Neural progenitor cell (in vitro differentiated cells): ENCODE data around the gene ITPR1. TPM values are rescaled to one million over a fixed set of nuclear protein-coding genes. Genes with fewer than 3 reads are reported as not detected.

ENCODE experiments used
- DNase-seq: peaks from one replicate; pipeline ENCODE4 v3.0.0-alpha.2; 2016; ENCODE audit warnings: low spot score
- H2AFZ ChIP-seq: fragments of 200-600 bp; sonication (generic); replicated peaks from 2 replicates; pipeline ENCODE4 v1.6.1; 2016; ENCODE audit warnings: antibody characterized with exemption
- H3F3A ChIP-seq: fragments of 200-600 bp; sonication (generic); 2 replicates; pipeline ENCODE4 v1.6.1; 2016; ENCODE audit warnings: antibody characterized with exemption, low read depth
- H3K27ac ChIP-seq: fragments of 200-600 bp; sonication (generic); 2 replicates; pipeline ENCODE4 v1.5.1; 2016; ENCODE audit warnings: mild to moderate bottlenecking
- H3K27me3 ChIP-seq: fragments of 200-600 bp; sonication (generic); 2 replicates; pipeline ENCODE4 v1.6.1; 2016; ENCODE audit warnings: mild to moderate bottlenecking, moderate library complexity
- H3K36me3 ChIP-seq: fragments of 200-600 bp; sonication (generic); 2 replicates; pipeline ENCODE4 v1.5.1; 2016
- H3K4me1 ChIP-seq: fragments of 200-600 bp; sonication (generic); 2 replicates; pipeline ENCODE4 v1.6.1; 2016; ENCODE audit warnings: mixed run types
- H3K4me2 ChIP-seq: fragments of 200-600 bp; sonication (generic); 2 replicates; pipeline ENCODE4 v1.6.1; 2016
- H3K4me3 ChIP-seq: fragments of 200-600 bp; sonication (generic); 2 replicates; pipeline ENCODE4 v1.5.1; 2016
- H3K79me2 ChIP-seq: fragments of 200-600 bp; sonication (generic); 2 replicates; pipeline ENCODE4 v1.6.1; 2016; ENCODE audit warnings: low read depth
- H3K9ac ChIP-seq: fragments of 200-600 bp; sonication (generic); 2 replicates; pipeline ENCODE4 v1.6.1; 2016
- H3K9me3 ChIP-seq: fragments of 200-600 bp; sonication (generic); 2 replicates; pipeline ENCODE4 v1.5.1; 2016; ENCODE audit warnings: low read depth
- H4K20me1 ChIP-seq: fragments of 200-600 bp; sonication (generic); 2 replicates; pipeline ENCODE4 v1.6.1; 2016; ENCODE audit warnings: low read depth
- H3K27ac Mint-ChIP-seq: 3 replicates; pipeline ENCODE4 v1.8.0; 2021; ENCODE audit warnings: mixed read lengths
- H3K27me3 Mint-ChIP-seq: 2 replicates; pipeline ENCODE4 v1.8.0; 2022; ENCODE audit warnings: low read depth, mild to moderate bottlenecking, inconsistent platforms, moderate library complexity, mixed read lengths; ENCODE audit not compliant: insufficient read depth
- H3K36me3 Mint-ChIP-seq: 3 replicates; pipeline ENCODE4 v1.8.0; 2021; ENCODE audit warnings: mixed read lengths
- H3K4me1 Mint-ChIP-seq: 3 replicates; pipeline ENCODE4 v1.8.0; 2021; ENCODE audit warnings: mixed read lengths
- H3K4me3 Mint-ChIP-seq: 3 replicates; pipeline ENCODE4 v1.8.0; 2021; ENCODE audit warnings: mild to moderate bottlenecking, moderate library complexity, mixed read lengths
- H3K9me3 Mint-ChIP-seq: 3 replicates; pipeline ENCODE4 v1.8.0; 2020; ENCODE audit warnings: mixed read lengths
- EZH2 ChIP-seq: fragments of 200-600 bp; sonication (generic); IDR thresholded peaks from 2 replicates; pipeline ENCODE4 v1.6.1; 2017; ENCODE audit warnings: antibody characterized with exemption, mild to moderate bottlenecking, moderate library complexity
- EZH2phosphoT487 ChIP-seq: fragments of 200-600 bp; sonication (generic); IDR thresholded peaks from 2 replicates; pipeline ENCODE4 v1.6.1; 2017; ENCODE audit warnings: antibody characterized with exemption
- total RNA-seq: library from RNA; depleted of rRNA; stranded (reverse); fragments of >200 nt; gene quantifications from 2 replicates; pipeline ENCODE4 v1.2.3, GENCODE V29; 2015; ENCODE audit warnings: low replicate concordance
- TF ChIP-seq, protein P1 (sequence below): fragments of 200-600 bp; sonication (generic); IDR thresholded peaks from 2 replicates; pipeline ENCODE4 v1.5.1; 2017; ENCODE audit warnings: antibody characterized with exemption, mild to moderate bottlenecking

Gene ITPR1
- total RNA-seq, 1 donor from 2014 or later: 5.0 TPM

DNA sequence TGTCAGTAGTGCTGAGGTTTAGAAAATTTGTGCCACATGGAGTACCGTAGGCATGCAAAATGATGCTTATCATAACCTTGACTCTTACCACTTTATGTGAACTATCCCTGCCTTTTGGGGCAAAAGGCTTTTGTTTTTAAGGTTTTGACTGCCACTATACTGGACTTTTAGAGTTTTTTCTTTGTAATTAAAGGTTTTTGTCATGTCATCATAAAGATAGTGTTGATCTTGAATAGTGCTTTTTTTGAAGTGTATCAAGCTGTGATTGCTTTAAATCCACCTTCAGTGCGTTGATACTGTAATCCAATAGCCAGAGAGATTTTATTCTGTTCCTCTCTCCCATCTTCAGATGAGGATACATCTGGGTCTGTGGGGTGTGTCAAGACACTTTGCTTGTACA lies 172.9 kb downstream of the ITPR1 start:
- H2AFZ ChIP-seq: no peak overlapping the region
- H3K27ac Mint-ChIP-seq: no peak overlapping the region
- no peak overlapping the region for H3K4me2 ChIP-seq
- H3K27ac ChIP-seq: no peak overlapping the region
- H3K4me3 ChIP-seq: no peak overlapping the region
- no peak for TF ChIP-seq EZH2phosphoT487
- TF ChIP-seq, protein P1, sequence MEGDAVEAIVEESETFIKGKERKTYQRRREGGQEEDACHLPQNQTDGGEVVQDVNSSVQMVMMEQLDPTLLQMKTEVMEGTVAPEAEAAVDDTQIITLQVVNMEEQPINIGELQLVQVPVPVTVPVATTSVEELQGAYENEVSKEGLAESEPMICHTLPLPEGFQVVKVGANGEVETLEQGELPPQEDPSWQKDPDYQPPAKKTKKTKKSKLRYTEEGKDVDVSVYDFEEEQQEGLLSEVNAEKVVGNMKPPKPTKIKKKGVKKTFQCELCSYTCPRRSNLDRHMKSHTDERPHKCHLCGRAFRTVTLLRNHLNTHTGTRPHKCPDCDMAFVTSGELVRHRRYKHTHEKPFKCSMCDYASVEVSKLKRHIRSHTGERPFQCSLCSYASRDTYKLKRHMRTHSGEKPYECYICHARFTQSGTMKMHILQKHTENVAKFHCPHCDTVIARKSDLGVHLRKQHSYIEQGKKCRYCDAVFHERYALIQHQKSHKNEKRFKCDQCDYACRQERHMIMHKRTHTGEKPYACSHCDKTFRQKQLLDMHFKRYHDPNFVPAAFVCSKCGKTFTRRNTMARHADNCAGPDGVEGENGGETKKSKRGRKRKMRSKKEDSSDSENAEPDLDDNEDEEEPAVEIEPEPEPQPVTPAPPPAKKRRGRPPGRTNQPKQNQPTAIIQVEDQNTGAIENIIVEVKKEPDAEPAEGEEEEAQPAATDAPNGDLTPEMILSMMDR: no peak
- TF ChIP-seq EZH2: no peak
- H3F3A ChIP-seq: no peaks in the 10 kb centered on the region
- H3K79me2 ChIP-seq: no peaks in the 10 kb centered on the region
- H3K4me1 ChIP-seq: no peaks in the 10 kb centered on the region
- no peaks in the 10 kb centered on the region for H3K36me3 Mint-ChIP-seq
- H3K4me1 Mint-ChIP-seq: no peaks in the 10 kb centered on the region
- no peaks in the 10 kb centered on the region for H4K20me1 ChIP-seq
- no peaks in the 10 kb centered on the region for H3K9me3 Mint-ChIP-seq
- H3K36me3 ChIP-seq: no peaks in the 10 kb centered on the region
- no peaks in the 10 kb centered on the region for H3K27me3 Mint-ChIP-seq
- no peak for DNase-seq
- no peak overlapping the region for H3K9ac ChIP-seq
- H3K4me3 Mint-ChIP-seq: no peak overlapping the region
- no peaks in the 10 kb centered on the region for H3K9me3 ChIP-seq
- no peaks in the 10 kb centered on the region for H3K27me3 ChIP-seq

DNA sequence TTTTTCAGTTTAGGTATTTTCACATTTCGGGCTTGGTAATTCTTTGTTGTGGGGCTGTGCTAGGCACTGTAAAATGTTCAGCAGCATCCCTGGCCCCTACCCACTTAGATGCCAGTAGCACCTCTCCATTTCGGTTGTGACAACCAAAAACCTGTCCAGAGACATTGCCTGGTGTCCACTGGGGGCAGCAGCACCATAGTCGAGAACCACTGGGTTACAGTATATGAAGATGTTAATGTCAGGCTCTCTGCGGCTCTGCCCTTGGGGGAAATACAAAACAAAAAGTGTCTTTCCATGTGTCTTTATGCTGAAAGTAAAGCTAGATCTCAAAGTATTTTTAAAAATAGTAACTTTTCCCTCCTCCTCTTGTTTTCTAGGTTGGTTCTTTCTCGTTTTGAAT lies 177.2 kb downstream of the ITPR1 start:
- Mint-ChIP-seq H3K9me3 (no peaks in the 10 kb centered on the region), H3K36me3 (no peaks in the 10 kb centered on the region), H3K27ac (no peak overlapping the region), H3K4me3 (no peak overlapping the region), H3K4me1 (no peaks in the 10 kb centered on the region), H3K27me3 (peaks cover 2% of the 10 kb centered on the region)
- Histone ChIP-seq H3K4me2 (no peak overlapping the region), H3F3A (no peaks in the 10 kb centered on the region), H3K4me3 (no peak overlapping the region), H2AFZ (no peak overlapping the region), H3K27me3 (no peaks in the 10 kb centered on the region), H3K79me2 (no peaks in the 10 kb centered on the region), H3K4me1 (no peaks in the 10 kb centered on the region), H3K27ac (no peak overlapping the region), H3K9me3 (no peaks in the 10 kb centered on the region), H3K36me3 (no peaks in the 10 kb centered on the region), H3K9ac (no peak overlapping the region), H4K20me1 (no peaks in the 10 kb centered on the region)
- DNase-seq: peak; percentile 23
- TF ChIP-seq EZH2: no peak
- TF ChIP-seq, protein P1: peak; percentile 58

DNA sequence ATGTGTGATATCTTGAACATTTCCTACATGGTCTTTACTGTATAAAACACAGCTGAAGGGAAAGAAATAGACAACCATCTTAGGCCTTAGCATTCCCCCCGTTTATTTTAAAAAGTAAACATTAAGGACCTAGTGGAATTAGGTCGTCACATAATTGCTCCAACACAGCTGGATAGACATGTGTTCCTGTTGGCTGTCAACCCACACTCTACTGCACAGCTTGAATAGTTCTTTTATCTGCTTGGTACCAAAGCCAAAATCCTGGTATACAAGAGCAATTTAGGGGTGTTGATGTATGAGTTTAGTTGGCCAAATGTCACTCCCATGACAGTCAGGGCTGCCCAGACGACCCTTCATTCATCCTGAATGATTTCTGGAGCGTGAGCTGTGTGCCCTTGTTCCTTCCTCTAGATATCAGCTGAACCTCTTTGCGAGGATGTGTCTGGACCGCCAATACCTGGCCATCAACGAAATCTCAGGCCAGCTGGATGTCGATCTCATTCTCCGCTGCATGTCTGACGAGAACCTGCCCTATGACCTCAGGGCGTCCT lies 179.7 kb downstream of the ITPR1 start:
- no peak overlapping the region for H3K27ac Mint-ChIP-seq
- no peak overlapping the region for H3K27ac ChIP-seq
- no peaks in the 10 kb centered on the region for H3K9me3 Mint-ChIP-seq
- H3K27me3 ChIP-seq: no peaks in the 10 kb centered on the region
- no peaks in the 10 kb centered on the region for H3K36me3 Mint-ChIP-seq
- H3F3A ChIP-seq: no peaks in the 10 kb centered on the region
- H3K4me1 Mint-ChIP-seq: no peaks in the 10 kb centered on the region
- no peaks in the 10 kb centered on the region for H3K36me3 ChIP-seq
- no peaks in the 10 kb centered on the region for H4K20me1 ChIP-seq
- TF ChIP-seq EZH2phosphoT487 (no peak), EZH2 (no peak)
- TF ChIP-seq, protein P1: no peak
- no peaks in the 10 kb centered on the region for H3K79me2 ChIP-seq
- H2AFZ ChIP-seq: no peak overlapping the region
- H3K9me3 ChIP-seq: no peaks in the 10 kb centered on the region
- no peaks in the 10 kb centered on the region for H3K4me1 ChIP-seq
- peaks cover 2% of the 10 kb centered on the region for H3K27me3 Mint-ChIP-seq
- no peak overlapping the region for H3K4me2 ChIP-seq
- no peak for DNase-seq
- no peak overlapping the region for H3K9ac ChIP-seq
- no peak overlapping the region for H3K4me3 ChIP-seq
- H3K4me3 Mint-ChIP-seq: no peak overlapping the region
